ENCODE data around the gene ZBTB3. TPM values are rescaled to one million over a fixed set of nuclear protein-coding genes. Genes with fewer than 3 reads are reported as not detected.
A peak's percentile ranks its signal among the peaks of the same experiment; 100 is the strongest.

ZBTB3 gene
- total RNA-seq, 2 donors from 2014 or later = 16.9 to 33.8 TPM

DNA sequence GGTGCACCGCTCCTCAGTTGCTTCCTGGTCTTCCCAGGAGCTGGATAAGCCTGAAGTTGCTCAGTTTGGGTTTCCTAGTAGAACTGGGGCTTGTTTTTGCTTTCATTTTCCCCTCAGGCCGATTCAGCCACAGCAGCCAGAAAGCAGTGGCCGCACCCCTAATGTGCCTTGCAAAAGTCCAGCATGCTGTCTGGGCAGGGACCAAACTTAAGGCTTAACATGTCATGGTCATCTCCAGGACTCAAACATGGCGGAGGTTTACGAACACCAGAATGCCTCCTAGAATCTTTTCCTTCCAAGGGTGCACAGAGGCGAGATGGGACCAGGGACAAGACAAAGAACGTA, 44.0 kb downstream of the ZBTB3 start:
- Mint-ChIP-seq H3K27ac (peak overlapping the region; percentile 97), H3K9me3 (no peaks in the 10 kb centered on the region), H3K4me1 (peaks cover 54% of the 10 kb centered on the region), H3K27me3 (ENCODE audit: insufficient read depth) (no peaks in the 10 kb centered on the region), H3K36me3 (ENCODE audit: low read depth) (peaks cover 40% of the 10 kb centered on the region), H3K4me3 (peak overlapping the region; percentile 73)
- TF ChIP-seq, protein P1, sequence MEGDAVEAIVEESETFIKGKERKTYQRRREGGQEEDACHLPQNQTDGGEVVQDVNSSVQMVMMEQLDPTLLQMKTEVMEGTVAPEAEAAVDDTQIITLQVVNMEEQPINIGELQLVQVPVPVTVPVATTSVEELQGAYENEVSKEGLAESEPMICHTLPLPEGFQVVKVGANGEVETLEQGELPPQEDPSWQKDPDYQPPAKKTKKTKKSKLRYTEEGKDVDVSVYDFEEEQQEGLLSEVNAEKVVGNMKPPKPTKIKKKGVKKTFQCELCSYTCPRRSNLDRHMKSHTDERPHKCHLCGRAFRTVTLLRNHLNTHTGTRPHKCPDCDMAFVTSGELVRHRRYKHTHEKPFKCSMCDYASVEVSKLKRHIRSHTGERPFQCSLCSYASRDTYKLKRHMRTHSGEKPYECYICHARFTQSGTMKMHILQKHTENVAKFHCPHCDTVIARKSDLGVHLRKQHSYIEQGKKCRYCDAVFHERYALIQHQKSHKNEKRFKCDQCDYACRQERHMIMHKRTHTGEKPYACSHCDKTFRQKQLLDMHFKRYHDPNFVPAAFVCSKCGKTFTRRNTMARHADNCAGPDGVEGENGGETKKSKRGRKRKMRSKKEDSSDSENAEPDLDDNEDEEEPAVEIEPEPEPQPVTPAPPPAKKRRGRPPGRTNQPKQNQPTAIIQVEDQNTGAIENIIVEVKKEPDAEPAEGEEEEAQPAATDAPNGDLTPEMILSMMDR (conservative IDR thresholded peaks at IDR 0.05) = no peak
- Histone ChIP-seq H3K4me3 (ENCODE audit: low read length) (peak overlapping the region; percentile 88), H3K27me3 (ENCODE audit: control insufficient read depth, insufficient read depth, low read length, poor library complexity, severe bottlenecking) (no peaks in the 10 kb centered on the region), H3K9ac (ENCODE audit: extremely low read depth, low read length, poor library complexity, severe bottlenecking) (peak overlapping the region; percentile 84), H3K9me3 (ENCODE audit: control insufficient read depth, low read length) (no peaks in the 10 kb centered on the region), H3K27ac (ENCODE audit: low read depth, low read length) (peak overlapping the region; percentile 96), H3K36me3 (ENCODE audit: control insufficient read depth, insufficient read depth, low read length) (peaks cover 62% of the 10 kb centered on the region), H3K4me1 (ENCODE audit: control insufficient read depth, insufficient read depth, low read length) (peaks cover 27% of the 10 kb centered on the region)
- 81 to 82% methylated on average over 7 of the region's 7 CpGs for WGBS, 2 experiments (ENCODE audit: insufficient coverage in 1 of 2, insufficient read length in 1 of 2)
- no peak for DNase-seq

DNA sequence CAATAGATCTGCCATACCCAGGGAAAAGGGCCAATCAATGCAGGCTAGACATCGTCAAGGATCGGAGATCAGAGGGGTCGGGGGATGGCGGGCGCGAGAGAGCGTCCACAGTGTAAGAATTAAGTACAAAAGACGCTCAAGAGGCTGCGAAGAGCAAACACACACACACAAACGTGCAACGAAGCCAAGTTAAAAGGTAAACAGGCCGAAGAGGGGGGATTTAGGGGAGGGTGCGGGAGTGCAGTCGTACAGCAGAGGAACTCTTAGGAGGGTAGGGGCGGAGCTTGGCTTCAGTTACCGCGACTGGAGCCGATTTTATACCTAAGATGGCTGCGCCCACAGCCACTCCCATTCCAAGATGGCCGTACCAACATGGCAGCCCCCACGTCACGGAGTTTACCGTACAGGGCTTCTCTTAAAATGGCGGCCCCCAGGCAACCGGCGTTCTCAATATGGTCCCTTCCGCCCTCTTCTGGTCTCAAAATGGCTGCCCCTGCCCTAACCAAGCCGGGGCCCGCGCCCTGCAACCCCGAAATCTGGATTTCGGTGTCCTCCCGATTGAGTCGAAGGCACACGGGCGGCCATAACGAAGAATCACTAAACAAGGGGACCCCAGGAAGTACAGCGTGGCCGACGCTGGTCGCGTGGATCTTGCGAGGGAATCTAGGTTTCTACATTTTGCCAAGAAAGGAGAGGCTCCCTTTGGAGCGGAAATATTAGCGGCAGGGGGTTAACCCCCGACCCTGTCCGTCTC, 44.5 kb downstream of the ZBTB3 start:
- peaks cover 27% of the 10 kb centered on the region for H3K4me1 ChIP-seq (ENCODE audit: control insufficient read depth, insufficient read depth, low read length)
- Mint-ChIP-seq H3K4me3 (peak overlapping the region; percentile 73), H3K9me3 (no peaks in the 10 kb centered on the region), H3K27ac (peak overlapping the region; percentile 97), H3K36me3 (ENCODE audit: low read depth) (peaks cover 40% of the 10 kb centered on the region), H3K4me1 (peaks cover 51% of the 10 kb centered on the region), H3K27me3 (ENCODE audit: insufficient read depth) (no peaks in the 10 kb centered on the region)
- H3K4me3 ChIP-seq (ENCODE audit: low read length) = peak overlapping the region; percentile 88
- H3K27ac ChIP-seq (ENCODE audit: low read depth, low read length) = peak overlapping the region; percentile 96
- H3K36me3 ChIP-seq (ENCODE audit: control insufficient read depth, insufficient read depth, low read length) = peaks cover 62% of the 10 kb centered on the region
- WGBS, 2 experiments (ENCODE audit: insufficient coverage in 1 of 2, insufficient read length in 1 of 2) = 10 to 11% methylated on average over 28 to 47 of the region's 47 CpGs
- H3K9ac ChIP-seq (ENCODE audit: extremely low read depth, low read length, poor library complexity, severe bottlenecking) = peak overlapping the region; percentile 84
- DNase-seq = peak; percentile 98
- H3K27me3 ChIP-seq (ENCODE audit: control insufficient read depth, insufficient read depth, low read length, poor library complexity, severe bottlenecking) = no peaks in the 10 kb centered on the region
- H3K9me3 ChIP-seq (ENCODE audit: control insufficient read depth, low read length) = no peaks in the 10 kb centered on the region
- TF ChIP-seq, protein P1 (conservative IDR thresholded peaks at IDR 0.05) = no peak

DNA sequence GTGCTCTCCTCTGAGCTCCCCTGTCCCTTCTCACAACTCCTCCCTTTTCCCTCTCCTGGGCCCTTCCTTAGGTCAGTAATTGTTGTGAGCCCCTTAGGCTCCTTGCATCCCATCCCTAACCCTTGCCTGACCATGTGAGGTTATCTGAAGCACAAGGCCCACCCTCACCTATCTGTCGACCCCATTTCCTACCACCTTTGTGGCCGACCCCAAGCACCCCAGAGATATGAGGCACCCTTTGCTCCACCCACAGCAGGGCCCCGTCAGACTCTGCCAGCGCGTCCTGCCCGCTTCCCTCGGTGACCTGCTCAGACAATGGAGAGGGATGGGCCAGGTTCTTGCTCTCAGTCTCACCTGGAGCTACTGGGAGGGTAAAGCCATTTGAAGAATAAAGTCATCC, 45.2 kb downstream of the ZBTB3 start:
- H3K9me3 Mint-ChIP-seq = no peaks in the 10 kb centered on the region
- no peaks in the 10 kb centered on the region for H3K9me3 ChIP-seq (ENCODE audit: control insufficient read depth, low read length)
- peak overlapping the region; percentile 84 for H3K9ac ChIP-seq (ENCODE audit: extremely low read depth, low read length, poor library complexity, severe bottlenecking)
- H3K4me1 Mint-ChIP-seq = peaks cover 46% of the 10 kb centered on the region
- peak overlapping the region; percentile 83 for H3K27ac ChIP-seq (ENCODE audit: low read depth, low read length)
- no peaks in the 10 kb centered on the region for H3K27me3 Mint-ChIP-seq (ENCODE audit: insufficient read depth)
- no peaks in the 10 kb centered on the region for H3K27me3 ChIP-seq (ENCODE audit: control insufficient read depth, insufficient read depth, low read length, poor library complexity, severe bottlenecking)
- H3K4me3 ChIP-seq (ENCODE audit: low read length) = peak overlapping the region; percentile 88
- H3K36me3 ChIP-seq (ENCODE audit: control insufficient read depth, insufficient read depth, low read length) = peaks cover 57% of the 10 kb centered on the region
- peaks cover 35% of the 10 kb centered on the region for H3K36me3 Mint-ChIP-seq (ENCODE audit: low read depth)
- H3K4me3 Mint-ChIP-seq = peak overlapping the region; percentile 73
- peak overlapping the region; percentile 97 for H3K27ac Mint-ChIP-seq
- TF ChIP-seq, protein P1 (conservative IDR thresholded peaks at IDR 0.05) = no peak
- DNase-seq = peak; percentile 83
- H3K4me1 ChIP-seq (ENCODE audit: control insufficient read depth, insufficient read depth, low read length) = peaks cover 27% of the 10 kb centered on the region
- 31 to 60% methylated on average over 3 to 7 of the region's 7 CpGs for WGBS, 2 experiments (ENCODE audit: insufficient coverage in 1 of 2, insufficient read length in 1 of 2)

Measured in endodermal cell (in vitro differentiated cells).